HepG2 (cell line): Measurements from ENCODE around the gene HDAC5. TPM values are rescaled to one million over a fixed set of nuclear protein-coding genes. Genes with fewer than 3 reads are reported as not detected.

Experiments
- ATAC-seq: fragments of 200-7000 bp; cut with Tn5 transposase; 3 replicates; pipeline ENCODE4 v1.9.1; 2020; ENCODE audit warnings: mild to moderate bottlenecking, moderate library complexity
- BruUV-seq: library from RNA; stranded (reverse); fragments of 400-500 nt; replicated peaks from 2 replicates; lab custom pipeline; 2021; lab: Mats Ljungman, UMichigan
- CTCF ChIA-PET: fragments of 300-600 bp; formaldehyde crosslinking; extraction: SDS; loops from one replicate; lab custom pipeline; 2021; ENCODE audit warnings: low total read pairs, inconsistent platforms, low intra/inter-chr PET ratio; lab: Yijun Ruan, JAX
- POLR2A ChIA-PET: fragments of 350-600 bp; sonication (Branson Sonifier 250); formaldehyde crosslinking; loops from one replicate; lab custom pipeline; 2020; ENCODE audit warnings: antibody characterized with exemption, inconsistent platforms; lab: Yijun Ruan, JAX
- DNase-seq: peaks from one replicate; pipeline ENCODE4 v3.0.0-alpha.2; 2015; ENCODE audit warnings: low spot score
- FAIRE-seq: peaks from 3 replicates; lab custom pipeline; 2011; peaks lifted over from hg19 to GRCh38; lab: Jason Lieb, UNC
- H2AFZ ChIP-seq: one replicate; pipeline ENCODE4 v1.6.1; 2011; ENCODE audit warnings: low read length, inconsistent platforms
- H3K27ac ChIP-seq: fragments of 300-600 bp; 3 replicates; pipeline ENCODE4 v1.8.0; 2011; ENCODE audit warnings: mixed run types, mild to moderate bottlenecking, mixed read lengths, low read length, inconsistent platforms; ENCODE audit not compliant: insufficient read depth; ENCODE audit errors: extremely low read length
- H3K27me3 ChIP-seq, 2 experiments: fragments of 200-600 bp in 1 of 2; 2 replicates in 1 of 2; 3 replicates in 1 of 2; pipeline versions ENCODE4 v1.6.0 to v1.8.0; 2011; ENCODE audit warnings: low read length in 2 of 2, mild to moderate bottlenecking in 2 of 2, moderate library complexity in 2 of 2, inconsistent platforms in 1 of 2; ENCODE audit not compliant: insufficient read depth in 2 of 2, control insufficient read depth in 1 of 2
- H3K36me3 ChIP-seq, 2 experiments: fragments of 200-600 bp in 1 of 2; replicated peaks in 1 of 2; 2 replicates in 1 of 2; 3 replicates in 1 of 2; pipeline versions ENCODE4 v1.5.1 to v1.8.0; 2011; ENCODE audit warnings: low read length in 2 of 2, inconsistent platforms in 1 of 2; ENCODE audit not compliant: insufficient read depth in 2 of 2, control insufficient read depth in 1 of 2
- H3K4me1 ChIP-seq: 2 replicates; pipeline ENCODE4 v1.5.1; 2012; ENCODE audit warnings: low read length, inconsistent platforms; ENCODE audit not compliant: insufficient read depth
- H3K4me2 ChIP-seq: 2 replicates; pipeline ENCODE4 v1.6.0; 2011; ENCODE audit warnings: low read depth, low read length, inconsistent platforms
- H3K4me3 ChIP-seq, 3 experiments: fragments of 200-600 bp in 1 of 3; sonication (generic), shearing (Covaris generic) in 1 of 3; replicated peaks in 1 of 3; 2 replicates each; pipeline ENCODE4 v1.5.1; 2011 to 2016; ENCODE audit warnings: low read length in 3 of 3, inconsistent platforms in 2 of 3, low read depth in 2 of 3, mild to moderate bottlenecking in 2 of 3, control low read depth in 1 of 3, mixed read lengths in 1 of 3; ENCODE audit not compliant: insufficient read depth in 1 of 3
- H3K79me2 ChIP-seq: one replicate; pipeline ENCODE4 v1.6.1; 2011; ENCODE audit warnings: low read length, inconsistent platforms; ENCODE audit not compliant: insufficient read depth
- H3K9ac ChIP-seq: 2 replicates; pipeline ENCODE4 v1.6.0; 2011; ENCODE audit warnings: mild to moderate bottlenecking, low read depth, low read length, inconsistent platforms; ENCODE audit not compliant: insufficient read depth
- H3K9me3 ChIP-seq: 2 replicates; pipeline ENCODE4 v1.5.1; 2012; ENCODE audit warnings: mild to moderate bottlenecking, low read length
- H4K20me1 ChIP-seq: 2 replicates; pipeline ENCODE4 v1.6.0; 2011; ENCODE audit warnings: inconsistent platforms, mild to moderate bottlenecking, low read length, moderate library complexity; ENCODE audit not compliant: insufficient read depth
- HMG20B ChIP-seq: conservative IDR thresholded peaks from 2 replicates; pipeline ENCODE4 v1.6.1; 2016; ENCODE audit warnings: missing genetic modification reagents, missing compliant biosample characterization
- HOXA3 ChIP-seq: sonication (generic); formaldehyde crosslinking; IDR thresholded peaks from 2 replicates; pipeline ENCODE4 v1.5.0; 2020; ENCODE audit warnings: missing genetic modification reagents
- KAT2B ChIP-seq: fragments of 150-350 bp; IDR thresholded peaks from 2 replicates; pipeline ENCODE4 v1.6.1; 2014; ENCODE audit warnings: low read depth, low read length, borderline replicate concordance
- MAZ ChIP-seq, 2 experiments: sonication (generic) in 1 of 2; formaldehyde crosslinking in 1 of 2; IDR thresholded peaks; 2 replicates each; pipeline versions ENCODE4 v1.5.0 to v1.6.1; 2012 to 2020; ENCODE audit warnings: low read depth in 2 of 2, mild to moderate bottlenecking in 2 of 2, borderline replicate concordance in 1 of 2, improper control_type of control experiment in 1 of 2, low read length in 1 of 2, missing genetic modification reagents in 1 of 2, moderate library complexity in 1 of 2
- RFX5 ChIP-seq: IDR thresholded peaks from 2 replicates; pipeline ENCODE4 v1.6.1; 2011; ENCODE audit warnings: low read depth, low read length, improper control_type of control experiment
- SMARCE1 ChIP-seq: fragments of 450-650 bp; IDR thresholded peaks from 2 replicates; pipeline ENCODE4 v1.6.1; 2017; ENCODE audit warnings: borderline replicate concordance
- ZNF253 ChIP-seq: sonication (generic); formaldehyde crosslinking; IDR thresholded peaks from 2 replicates; pipeline ENCODE4 v1.8.0; 2022; ENCODE audit warnings: mild to moderate bottlenecking, missing genetic modification reagents, borderline replicate concordance
- ZNF543 ChIP-seq: sonication (generic); formaldehyde crosslinking; IDR thresholded peaks from 2 replicates; pipeline ENCODE4 v1.4.0; 2020; ENCODE audit warnings: mild to moderate bottlenecking, missing genetic modification reagents
- ZNF549 ChIP-seq: sonication (generic); formaldehyde crosslinking; IDR thresholded peaks from 2 replicates; pipeline ENCODE4 v1.5.0; 2020; ENCODE audit warnings: missing genetic modification reagents
- ZNF569 ChIP-seq: sonication (generic); formaldehyde crosslinking; IDR thresholded peaks from 2 replicates; pipeline ENCODE4 v1.5.0; 2020; ENCODE audit warnings: mild to moderate bottlenecking, missing genetic modification reagents, moderate library complexity, borderline replicate concordance
- ZNF773 ChIP-seq: sonication (generic); formaldehyde crosslinking; IDR thresholded peaks from 2 replicates; pipeline ENCODE4 v1.4.0; 2020; ENCODE audit warnings: missing genetic modification reagents, borderline replicate concordance
- ZNF816 ChIP-seq: sonication (generic); formaldehyde crosslinking; IDR thresholded peaks from 2 replicates; pipeline ENCODE4 v1.8.0; 2022; ENCODE audit warnings: missing genetic modification reagents, mild to moderate bottlenecking, borderline replicate concordance
- WGBS: methylation state at CpG from one replicate; pipeline ENCODE4 v1.1.6; 2017; ENCODE audit warnings: low lambda C conversion rate; 5-methylcytosine and 5-hydroxymethylcytosine counted together
- in situ Hi-C: cut with HindIII; loops from 2 replicates; pipeline ENCODE4 v1.10.0; 2017; ENCODE audit warnings: low pct_unique_long_range_greater_than_20kb; ENCODE audit not compliant: extremely low pct_ligation_motif_present
- intact Hi-C: fragments of 100-400 bp; cut with micrococcal nuclease; formaldehyde crosslinking; loops from one replicate; pipeline ENCODE4 v1.10.0; 2022; ENCODE audit not compliant: unreplicated experiment
- polyA plus RNA-seq, 8 experiments: library from polyadenylated mRNA; depleted of rRNA in 3 of 8; stranded (reverse) in 7 of 8; unstranded in 1 of 8; fragments of >200 nt; fragmentation: Illumina TruSeq in 4 of 8; extraction: Trizol in 4 of 8; gene quantifications; 2 replicates each; pipeline versions ENCODE4 v1.2.1 to v1.2.3, GENCODE V29; 2011 to 2016; ENCODE audit warnings: low read depth in 4 of 8, missing spikeins in 1 of 8, mixed read lengths in 1 of 8; ENCODE audit not compliant: insufficient read depth in 1 of 8
- total RNA-seq, 5 experiments: library from RNA; depleted of rRNA; stranded (reverse); fragments of >200 nt; fragmentation: Illumina TruSeq; extraction: Trizol; gene quantifications; 2 replicates each; pipeline ENCODE4 v1.2.3, GENCODE V29; 2016; ENCODE audit warnings: low read depth in 1 of 5
- TF ChIP-seq, protein P1 (sequence below): sonication (generic); formaldehyde crosslinking; IDR thresholded peaks from 2 replicates; pipeline ENCODE4 v1.5.0; 2020; ENCODE audit warnings: mild to moderate bottlenecking, low read depth, missing genetic modification reagents, borderline replicate concordance
- TF ChIP-seq, protein P2 (sequence below): sonication (generic); formaldehyde crosslinking; IDR thresholded peaks from 2 replicates; pipeline ENCODE4 v1.4.0; 2020; ENCODE audit warnings: low read depth, mild to moderate bottlenecking, missing genetic modification reagents
- TF ChIP-seq, protein P3 (sequence below): sonication (generic); formaldehyde crosslinking; IDR thresholded peaks from 2 replicates; pipeline ENCODE4 v1.8.1; 2023; ENCODE audit warnings: mild to moderate bottlenecking, inconsistent platforms, moderate library complexity, missing genetic modification reagents, borderline replicate concordance
- TF ChIP-seq, protein P4 (sequence below), 2 experiments: sonication (generic) in 1 of 2; formaldehyde crosslinking in 1 of 2; IDR thresholded peaks; 2 replicates each; pipeline versions ENCODE4 v1.4.0 to v1.6.1; 2018 to 2020; ENCODE audit warnings: missing genetic modification reagents in 2 of 2, borderline replicate concordance in 1 of 2, low read depth in 1 of 2, mild to moderate bottlenecking in 1 of 2, missing biosample characterization in 1 of 2

The HDAC5 gene
- total and polyA plus RNA-seq, 2 of the 13 experiments (the other 11 are each of a cell fraction or from before 2014, with no cell fraction given), result 46.4 to 85.4 TPM

DNA sequence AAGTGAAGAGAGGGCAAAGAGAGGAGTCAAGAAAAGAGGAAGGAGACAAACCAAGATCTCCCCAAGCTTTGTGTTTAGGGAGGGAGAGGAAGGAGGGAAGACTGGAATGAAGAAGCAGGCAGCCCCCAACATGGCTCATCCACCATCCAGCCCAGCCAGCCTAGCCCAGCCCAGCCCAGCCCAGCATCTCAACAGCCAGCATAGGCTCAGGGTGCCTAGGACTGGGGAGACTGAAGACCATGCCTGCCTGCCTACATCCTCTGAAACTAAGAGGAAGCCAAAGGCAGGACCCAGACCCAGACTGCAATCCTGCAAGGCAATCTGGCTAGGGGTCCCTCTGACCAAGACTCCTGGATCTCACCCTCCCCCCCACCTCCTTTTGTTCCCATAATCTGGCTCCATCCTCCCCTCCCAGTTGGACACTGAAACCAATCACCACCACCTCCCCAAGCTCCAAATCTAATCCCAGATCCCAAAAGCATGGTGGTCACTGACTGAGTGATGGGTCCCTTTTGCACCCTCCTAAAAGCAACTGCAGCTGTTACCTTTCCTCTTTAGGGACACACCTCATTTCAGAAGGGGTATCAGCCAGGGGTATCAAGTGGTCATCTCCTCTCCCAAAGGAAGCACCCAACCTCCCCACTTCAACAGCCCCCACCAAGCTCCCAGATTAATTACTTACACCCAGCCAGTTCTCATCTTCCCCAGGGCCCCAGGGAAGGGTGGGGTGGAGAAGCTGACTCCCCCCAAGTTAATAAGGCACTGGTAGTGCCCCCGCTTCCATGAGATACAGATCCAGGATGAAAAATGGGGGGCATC lies 1.2 kb downstream of the HDAC5 start:
- Histone ChIP-seq H4K20me1 (peaks cover 32% of the 10 kb centered on the region; the same call in 1 of the 2 replicates), H2AFZ (no peak overlapping the region), H3K27ac (no peak overlapping the region), H3K4me2 (peak overlapping the region; percentile 88), H3K36me3 (no peaks in the 10 kb centered on the region; a peak in 1 of 5 replicates), H3K27me3 (peaks cover 2 to 11% of the 10 kb centered on the region in 2 experiments; a peak in 2 of 5 replicates), H3K4me1 (peaks cover 39% of the 10 kb centered on the region), H3K9ac (peak overlapping the region; percentile 87; the same call in 1 of the 2 replicates), H3K79me2 (peaks cover 3% of the 10 kb centered on the region), H3K9me3 (no peaks in the 10 kb centered on the region), H3K4me3 (peak overlapping the region; percentile 77 to 97 (median 80))
- in situ Hi-C loops, result loop anchor here (5.0 kb wide), 1 partner anchor 40 kb away; no protein-coding TSS in a partner anchor
- WGBS, result 78% methylated on average over 1 of the region's 1 CpG
- POLR2A ChIA-PET, result interaction anchor here (1.8 to 4.1 kb wide), 7 partner anchors 12 to 108 kb away, joined by 5 to 83 read pairs (median 11); partner anchors contain the start of genes ATXN7L3 and TMEM101
- CTCF ChIA-PET, result interaction anchor here (0.7 to 1.3 kb wide), 2 partner anchors 24 to 38 kb away, joined by 3 read pairs; no protein-coding TSS in a partner anchor
- BruUV-seq, result TSS peak; percentile 63
- FAIRE-seq (no peak), ATAC-seq (no peak), DNase-seq (no peak)
- intact Hi-C loops, result loop anchor here (5.0 kb wide), 1 partner anchor 45 kb away; no protein-coding TSS in a partner anchor
- TF ChIP-seq ZNF549 (CRISPR knock-in tag) (no peak), SMARCE1 (no peak), HMG20B (CRISPR knock-in tag) (no peak), ZNF543 (CRISPR knock-in tag) (0 out of 2 replicates have a peak, but pooled peaks have one; percentile 21), RFX5 (no peak), ZNF773 (no peak), HOXA3 (no peak), ZNF816 (CRISPR knock-in tag) (no peak), KAT2B (no peak), ZNF253 (CRISPR knock-in tag) (0 out of 2 replicates have a peak, but pooled peaks have one; percentile 43), ZNF569 (no peak), MAZ (IDR thresholded peaks at IDR 0.05; ENCODE audit: borderline replicate concordance, low read depth, low read length) (no peak), MAZ (CRISPR knock-in tag; IDR thresholded peaks at IDR 0.05; ENCODE audit: low read depth) (0 out of 2 replicates have a peak, but pooled peaks have one; percentile 2)
- TF ChIP-seq, protein P1, sequence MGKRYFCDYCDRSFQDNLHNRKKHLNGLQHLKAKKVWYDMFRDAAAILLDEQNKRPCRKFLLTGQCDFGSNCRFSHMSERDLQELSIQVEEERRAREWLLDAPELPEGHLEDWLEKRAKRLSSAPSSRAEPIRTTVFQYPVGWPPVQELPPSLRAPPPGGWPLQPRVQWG (CRISPR knock-in tag), result no peak
- TF ChIP-seq, protein P2, sequence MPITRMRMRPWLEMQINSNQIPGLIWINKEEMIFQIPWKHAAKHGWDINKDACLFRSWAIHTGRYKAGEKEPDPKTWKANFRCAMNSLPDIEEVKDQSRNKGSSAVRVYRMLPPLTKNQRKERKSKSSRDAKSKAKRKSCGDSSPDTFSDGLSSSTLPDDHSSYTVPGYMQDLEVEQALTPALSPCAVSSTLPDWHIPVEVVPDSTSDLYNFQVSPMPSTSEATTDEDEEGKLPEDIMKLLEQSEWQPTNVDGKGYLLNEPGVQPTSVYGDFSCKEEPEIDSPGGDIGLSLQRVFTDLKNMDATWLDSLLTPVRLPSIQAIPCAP, result no peak
- TF ChIP-seq, protein P3, sequence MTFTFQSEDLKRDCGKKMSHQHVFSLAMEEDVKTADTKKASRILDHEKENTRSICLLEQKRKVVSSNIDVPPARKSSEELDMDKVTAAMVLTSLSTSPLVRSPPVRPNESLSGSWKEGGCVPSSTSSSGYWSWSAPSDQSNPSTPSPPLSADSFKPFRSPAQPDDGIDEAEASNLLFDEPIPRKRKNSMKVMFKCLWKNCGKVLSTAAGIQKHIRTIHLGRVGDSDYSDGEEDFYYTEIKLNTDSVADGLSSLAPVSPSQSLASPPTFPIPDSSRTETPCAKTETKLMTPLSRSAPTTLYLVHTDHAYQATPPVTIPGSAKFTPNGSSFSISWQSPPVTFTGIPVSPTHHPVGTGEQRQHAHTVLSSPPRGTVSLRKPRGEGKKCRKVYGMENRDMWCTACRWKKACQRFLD (CRISPR knock-in tag), result 0 out of 2 replicates have a peak, but pooled peaks have one; percentile 26
- TF ChIP-seq, protein P4, sequence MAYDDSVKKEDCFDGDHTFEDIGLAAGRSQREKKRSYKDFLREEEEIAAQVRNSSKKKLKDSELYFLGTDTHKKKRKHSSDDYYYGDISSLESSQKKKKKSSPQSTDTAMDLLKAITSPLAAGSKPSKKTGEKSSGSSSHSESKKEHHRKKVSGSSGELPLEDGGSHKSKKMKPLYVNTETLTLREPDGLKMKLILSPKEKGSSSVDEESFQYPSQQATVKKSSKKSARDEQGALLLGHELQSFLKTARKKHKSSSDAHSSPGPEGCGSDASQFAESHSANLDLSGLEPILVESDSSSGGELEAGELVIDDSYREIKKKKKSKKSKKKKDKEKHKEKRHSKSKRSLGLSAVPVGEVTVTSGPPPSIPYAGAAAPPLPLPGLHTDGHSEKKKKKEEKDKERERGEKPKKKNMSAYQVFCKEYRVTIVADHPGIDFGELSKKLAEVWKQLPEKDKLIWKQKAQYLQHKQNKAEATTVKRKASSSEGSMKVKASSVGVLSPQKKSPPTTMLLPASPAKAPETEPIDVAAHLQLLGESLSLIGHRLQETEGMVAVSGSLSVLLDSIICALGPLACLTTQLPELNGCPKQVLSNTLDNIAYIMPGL (CRISPR knock-in tag; IDR thresholded peaks at IDR 0.05; ENCODE audit: borderline replicate concordance in 1 of 2, low read depth in 1 of 2), result 0 out of 4 replicates have a peak, but pooled peaks of 1 of the 2 experiments have one; percentile 17
